HCT116 (cell line): ENCODE measurements around the gene RAD51AP2. TPM values are rescaled to one million over a fixed set of nuclear protein-coding genes. Genes with fewer than 3 reads are reported as not detected.

Experiments used
- ATAC-seq: fragments of 200-7000 bp; cut with Tn5 transposase; 2 replicates; pipeline ENCODE4 v1.9.1; 2020; ENCODE audit warnings: mild to moderate bottlenecking, moderate library complexity
- BruUV-seq: library from RNA; stranded (reverse); fragments of 400-500 nt; replicated peaks from 2 replicates; lab custom pipeline; 2021; lab: Mats Ljungman, UMichigan
- CTCF ChIA-PET: fragments of 300-600 bp; sonication (Branson Sonifier 250); formaldehyde crosslinking; loops from one replicate; lab custom pipeline; 2021; ENCODE audit warnings: antibody characterized with exemption; lab: Charles Lee
- POLR2A ChIA-PET: fragments of 300-600, 350-600 bp; sonication (Branson Sonifier 250); formaldehyde crosslinking; loops from one replicate; lab custom pipeline; 2021; ENCODE audit warnings: antibody characterized with exemption; lab: Charles Lee
- RAD21 ChIA-PET, 2 experiments: fragments of 300-600 bp; sonication (Branson Sonifier 250); formaldehyde crosslinking; loops; one replicate each; lab custom pipeline; 2023; ENCODE audit warnings: low total read pairs in 2 of 2; ENCODE audit not compliant: uncharacterized antibody in 2 of 2, unreplicated experiment in 2 of 2, low non-redundant PET in 1 of 2; lab: Charles Lee
- DNase-seq: peaks from one replicate; pipeline ENCODE4 v3.0.0-alpha.2; 2010; ENCODE audit warnings: low read depth, low spot score
- H2AFZ ChIP-seq: fragments of 200-600 bp; shearing (Covaris generic), sonication (generic); 2 replicates; pipeline ENCODE4 v1.6.1; 2017; ENCODE audit warnings: low read depth, mixed run types, mixed read lengths, antibody characterized with exemption, low read length; ENCODE audit not compliant: poor library complexity, severe bottlenecking
- H3K27ac ChIP-seq: 2 replicates; pipeline ENCODE4 v1.5.1; 2012; ENCODE audit warnings: low read depth, low read length
- H3K27me3 ChIP-seq: fragments of 200-600 bp; sonication (generic); 2 replicates; pipeline ENCODE4 v1.6.1; 2016; ENCODE audit warnings: mixed run types, low read length, mixed read lengths; ENCODE audit not compliant: insufficient read depth
- H3K36me3 ChIP-seq, 2 experiments: fragments of 200-500 bp in 1 of 2; fragments of 200-600 bp in 1 of 2; sonication (Bioruptor generic) in 1 of 2; sonication (generic) in 1 of 2; 2 replicates each; pipeline versions ENCODE4 v1.5.1 to v1.6.1; 2014 to 2016; ENCODE audit warnings: low read length in 2 of 2, inconsistent platforms in 1 of 2, mixed read lengths in 1 of 2, mixed run types in 1 of 2; ENCODE audit not compliant: insufficient read depth in 2 of 2, control insufficient read depth in 1 of 2
- H3K4me1 ChIP-seq, 2 experiments: fragments of 200-600 bp in 1 of 2; sonication (generic) in 1 of 2; 2 replicates each; pipeline versions ENCODE4 v1.5.1 to v1.6.1; 2012 to 2017; ENCODE audit warnings: low read length in 2 of 2, inconsistent platforms in 1 of 2, mild to moderate bottlenecking in 1 of 2, mixed read lengths in 1 of 2, mixed run types in 1 of 2, moderate library complexity in 1 of 2; ENCODE audit not compliant: insufficient read depth in 2 of 2, control insufficient read depth in 1 of 2
- H3K4me2 ChIP-seq: fragments of 200-600 bp; sonication (generic); 2 replicates; pipeline ENCODE4 v1.6.1; 2017; ENCODE audit warnings: mixed run types, low read length, mixed read lengths
- H3K4me3 ChIP-seq, 2 experiments: fragments of 200-600 bp in 1 of 2; sonication (generic) in 1 of 2; replicated peaks in 1 of 2; 2 replicates each; pipeline ENCODE4 v1.5.1; 2011 to 2016; ENCODE audit warnings: low read length in 2 of 2, control low read depth in 1 of 2, low read depth in 1 of 2, mild to moderate bottlenecking in 1 of 2, mixed read lengths in 1 of 2, mixed run types in 1 of 2
- H3K79me2 ChIP-seq: fragments of 200-600 bp; sonication (generic); 2 replicates; pipeline ENCODE4 v1.6.1; 2017; ENCODE audit warnings: mild to moderate bottlenecking, mixed run types, low read length, moderate library complexity, mixed read lengths; ENCODE audit not compliant: insufficient read depth
- H3K9ac ChIP-seq: fragments of 200-600 bp; sonication (generic); 2 replicates; pipeline ENCODE4 v1.6.1; 2016; ENCODE audit warnings: low read length, mixed read lengths
- H3K9me2 ChIP-seq: fragments of 200-600 bp; sonication (generic), shearing (Covaris generic); 2 replicates; pipeline ENCODE4 v1.6.1; 2017; ENCODE audit warnings: mixed run types, mild to moderate bottlenecking, moderate library complexity; ENCODE audit not compliant: insufficient read depth
- H3K9me3 ChIP-seq, 2 experiments: fragments of 200-500 bp in 1 of 2; fragments of 200-600 bp in 1 of 2; sonication (Bioruptor generic) in 1 of 2; sonication (generic) in 1 of 2; 2 replicates each; pipeline ENCODE4 v1.6.1; 2014 to 2017; ENCODE audit warnings: low read length in 2 of 2, mixed read lengths in 2 of 2, inconsistent platforms in 1 of 2, low read depth in 1 of 2, mild to moderate bottlenecking in 1 of 2, mixed run types in 1 of 2, moderate library complexity in 1 of 2; ENCODE audit not compliant: control insufficient read depth in 1 of 2, insufficient read depth in 1 of 2
- H4K20me1 ChIP-seq: fragments of 200-600 bp; sonication (generic), shearing (Covaris generic); 2 replicates; pipeline ENCODE4 v1.6.1; 2017; ENCODE audit warnings: mixed run types, mild to moderate bottlenecking, moderate library complexity; ENCODE audit not compliant: insufficient read depth
- CBX3 ChIP-seq: IDR thresholded peaks from 2 replicates; pipeline ENCODE4 v1.6.1; 2012; ENCODE audit warnings: low read depth
- CEBPB ChIP-seq: IDR thresholded peaks from 2 replicates; pipeline ENCODE4 v1.6.1; 2012; ENCODE audit warnings: low read depth
- EGR1 ChIP-seq: IDR thresholded peaks from 2 replicates; pipeline ENCODE4 v1.6.1; 2012; ENCODE audit warnings: low read depth
- ELF1 ChIP-seq: IDR thresholded peaks from 2 replicates; pipeline ENCODE4 v1.6.1; 2012; ENCODE audit warnings: low read depth, borderline replicate concordance
- EZH2 ChIP-seq: fragments of 200-600 bp; sonication (generic); IDR thresholded peaks from 2 replicates; pipeline ENCODE4 v1.6.1; 2017; ENCODE audit warnings: antibody characterized with exemption, mixed run types
- JUND ChIP-seq: IDR thresholded peaks from 2 replicates; pipeline ENCODE4 v1.6.1; 2012
- SP1 ChIP-seq: IDR thresholded peaks from 2 replicates; pipeline ENCODE4 v1.6.1; 2012; ENCODE audit warnings: low read depth
- YY1 ChIP-seq: IDR thresholded peaks from 2 replicates; pipeline ENCODE4 v1.6.1; 2011; ENCODE audit warnings: low read length, low read depth, moderate library complexity, mild to moderate bottlenecking; ENCODE audit not compliant: insufficient replicate concordance; ENCODE audit errors: extremely low read depth
- ZBTB33 ChIP-seq: IDR thresholded peaks from 2 replicates; pipeline ENCODE4 v1.6.1; 2011; ENCODE audit warnings: mild to moderate bottlenecking, low read length, moderate library complexity; ENCODE audit not compliant: insufficient replicate concordance; ENCODE audit errors: extremely low read depth
- ZFX ChIP-seq: fragments of 450-650 bp; IDR thresholded peaks from 2 replicates; pipeline ENCODE4 v1.6.1; 2017
- intact Hi-C: fragments of 100-400 bp; cut with micrococcal nuclease; formaldehyde crosslinking; loops from 2 replicates; pipeline ENCODE4 v1.10.0; 2022
- total RNA-seq: library from RNA; stranded (reverse); gene quantifications from one replicate; pipeline ENCODE4 v1.2.1, GENCODE V29; 2021; ENCODE audit not compliant: unreplicated experiment
- TF ChIP-seq, protein P1 (sequence below): IDR thresholded peaks from 2 replicates; pipeline ENCODE4 v1.6.1; 2012

Gene RAD51AP2
- total RNA-seq, 1 experiment from 2014 or later: 0.10 TPM

- no peak overlapping the region for H2AFZ ChIP-seq
- H3K79me2 ChIP-seq: no peaks in the 10 kb centered on the region
- H3K4me1 ChIP-seq: peaks cover 10 to 56% of the 10 kb centered on the region in 2 experiments; a peak in 3 of 4 replicates
- no peaks in the 10 kb centered on the region for H3K9me2 ChIP-seq
- ChIA-PET POLR2A (no interaction called here), RAD21 (no interaction called here), CTCF (no interaction called here)
- ATAC-seq (no peak), DNase-seq (no peak)
- no peak overlapping the region for H3K9ac ChIP-seq
- H3K9me3 ChIP-seq: no peaks in the 10 kb centered on the region
- H4K20me1 ChIP-seq: no peaks in the 10 kb centered on the region
- TF ChIP-seq, protein P1, sequence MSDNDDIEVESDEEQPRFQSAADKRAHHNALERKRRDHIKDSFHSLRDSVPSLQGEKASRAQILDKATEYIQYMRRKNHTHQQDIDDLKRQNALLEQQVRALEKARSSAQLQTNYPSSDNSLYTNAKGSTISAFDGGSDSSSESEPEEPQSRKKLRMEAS: no peak
- TF ChIP-seq CEBPB (no peak), CBX3 (no peak), ELF1 (no peak), YY1 (no peak), SP1 (no peak), ZFX (no peak), EZH2 (no peak), ZBTB33 (no peak), EGR1 (no peak), JUND (no peak)
- H3K27me3 ChIP-seq: no peaks in the 10 kb centered on the region
- BruUV-seq: no TSS peak
- no peak overlapping the region for H3K27ac ChIP-seq
- H3K4me2 ChIP-seq: no peak overlapping the region
- no peaks in the 10 kb centered on the region for H3K36me3 ChIP-seq
- intact Hi-C loops: no loop called here
- no peak overlapping the region for H3K4me3 ChIP-seq
Observed at GRCh38 chr2:17542471-17542870, 24.2 kb upstream of the RAD51AP2 start.
